Type B pancreatic cell (in vitro differentiated cells): Measurements from ENCODE around the gene ACTR1A. TPM values are rescaled to one million over a fixed set of nuclear protein-coding genes. Genes with fewer than 3 reads are reported as not detected.

Source experiments
- DNase-seq: peaks from one replicate; pipeline ENCODE4 v3.0.0; 2021; ENCODE audit warnings: mixed read lengths; ENCODE audit not compliant: unreplicated experiment; ENCODE audit errors: extremely low spot score
- H3K27ac Mint-ChIP-seq: 2 replicates; pipeline ENCODE4 v1.8.0; 2021; ENCODE audit warnings: mild to moderate bottlenecking, mixed read lengths
- H3K27me3 Mint-ChIP-seq: 2 replicates; pipeline ENCODE4 v1.8.0; 2021; ENCODE audit warnings: mixed read lengths
- H3K36me3 Mint-ChIP-seq: 2 replicates; pipeline ENCODE4 v1.8.0; 2021; ENCODE audit warnings: mixed read lengths
- H3K4me1 Mint-ChIP-seq: one replicate; pipeline ENCODE4 v1.8.0; 2021; ENCODE audit warnings: mixed read lengths; ENCODE audit not compliant: unreplicated experiment
- H3K4me3 Mint-ChIP-seq: 2 replicates; pipeline ENCODE4 v1.8.0; 2021; ENCODE audit warnings: mild to moderate bottlenecking, mixed read lengths
- H3K9me3 Mint-ChIP-seq: 2 replicates; pipeline ENCODE4 v1.8.0; 2021; ENCODE audit warnings: mixed read lengths
- total RNA-seq: library from RNA; stranded (reverse); gene quantifications from 2 replicates; pipeline ENCODE4 v1.2.1, GENCODE V29; 2021; ENCODE audit warnings: low replicate concordance
- TF ChIP-seq, protein P1 (sequence below): fragments of 200-600 bp; sonication (generic); conservative IDR thresholded peaks from 2 replicates; pipeline ENCODE4 v1.5.0; 2021; ENCODE audit warnings: antibody characterized with exemption, mild to moderate bottlenecking

ACTR1A gene
- total RNA-seq, 1 donor from 2014 or later = 95.4 TPM

DNA sequence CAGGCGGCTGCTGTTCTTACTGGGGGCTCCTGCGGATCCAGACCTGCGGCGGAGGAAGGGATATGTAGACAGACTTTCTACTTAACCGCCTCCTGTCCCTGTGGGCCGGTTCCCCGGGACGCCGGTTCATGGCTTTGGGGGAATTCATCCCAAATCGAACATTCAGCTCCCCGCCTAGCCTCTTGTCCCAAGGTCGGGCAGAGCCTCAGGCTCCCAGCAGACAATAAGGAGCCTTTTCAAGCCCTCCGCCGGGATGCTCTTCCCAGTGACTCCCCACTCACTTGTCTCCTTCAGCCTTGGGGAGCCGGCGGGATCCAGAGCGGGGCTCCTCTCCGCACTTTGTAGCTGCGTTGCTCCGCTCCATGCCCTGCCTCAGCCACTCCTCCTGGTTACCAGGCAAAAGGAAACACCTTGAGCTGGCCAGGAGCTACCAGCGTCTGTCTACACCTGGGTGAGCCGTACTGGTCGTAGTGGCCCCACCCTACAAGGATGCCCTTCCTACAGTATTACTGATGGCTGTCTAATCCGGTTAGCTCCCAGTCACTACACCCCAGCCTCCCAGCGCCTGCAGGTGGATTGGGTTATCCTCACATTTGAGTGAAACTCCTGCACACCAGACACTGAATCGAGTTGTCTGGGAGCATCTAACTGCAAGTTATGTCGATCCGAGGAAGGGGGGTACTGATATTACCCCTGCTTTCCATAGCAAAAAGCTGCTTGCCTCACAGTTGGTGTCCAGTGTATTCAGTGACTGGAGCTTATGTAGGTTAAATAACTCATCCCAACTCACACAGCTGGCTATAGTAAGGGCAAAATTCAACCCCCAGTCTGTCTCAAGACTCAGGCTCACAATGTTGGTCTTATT, 51.2 kb downstream of the ACTR1A start, which contains the start of gene C10orf95:
Gene C10orf95 (minus strand): TSS at position 439 of the 865 bp plus-strand sequence. CDS start 450 bp downstream, outside the sequence.
- DNase-seq = no peak
- H3K27me3 Mint-ChIP-seq = no peaks in the 10 kb centered on the region
- H3K9me3 Mint-ChIP-seq = no peaks in the 10 kb centered on the region
- peak within 1 kb of the TSS; percentile 90 for H3K4me3 Mint-ChIP-seq
- H3K27ac Mint-ChIP-seq = peak within 1 kb of the TSS; percentile 88
- peaks cover 12% of the 10 kb centered on the region for H3K4me1 Mint-ChIP-seq
- no peaks in the 10 kb centered on the region for H3K36me3 Mint-ChIP-seq
- TF ChIP-seq, protein P1, sequence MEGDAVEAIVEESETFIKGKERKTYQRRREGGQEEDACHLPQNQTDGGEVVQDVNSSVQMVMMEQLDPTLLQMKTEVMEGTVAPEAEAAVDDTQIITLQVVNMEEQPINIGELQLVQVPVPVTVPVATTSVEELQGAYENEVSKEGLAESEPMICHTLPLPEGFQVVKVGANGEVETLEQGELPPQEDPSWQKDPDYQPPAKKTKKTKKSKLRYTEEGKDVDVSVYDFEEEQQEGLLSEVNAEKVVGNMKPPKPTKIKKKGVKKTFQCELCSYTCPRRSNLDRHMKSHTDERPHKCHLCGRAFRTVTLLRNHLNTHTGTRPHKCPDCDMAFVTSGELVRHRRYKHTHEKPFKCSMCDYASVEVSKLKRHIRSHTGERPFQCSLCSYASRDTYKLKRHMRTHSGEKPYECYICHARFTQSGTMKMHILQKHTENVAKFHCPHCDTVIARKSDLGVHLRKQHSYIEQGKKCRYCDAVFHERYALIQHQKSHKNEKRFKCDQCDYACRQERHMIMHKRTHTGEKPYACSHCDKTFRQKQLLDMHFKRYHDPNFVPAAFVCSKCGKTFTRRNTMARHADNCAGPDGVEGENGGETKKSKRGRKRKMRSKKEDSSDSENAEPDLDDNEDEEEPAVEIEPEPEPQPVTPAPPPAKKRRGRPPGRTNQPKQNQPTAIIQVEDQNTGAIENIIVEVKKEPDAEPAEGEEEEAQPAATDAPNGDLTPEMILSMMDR = no peak

DNA sequence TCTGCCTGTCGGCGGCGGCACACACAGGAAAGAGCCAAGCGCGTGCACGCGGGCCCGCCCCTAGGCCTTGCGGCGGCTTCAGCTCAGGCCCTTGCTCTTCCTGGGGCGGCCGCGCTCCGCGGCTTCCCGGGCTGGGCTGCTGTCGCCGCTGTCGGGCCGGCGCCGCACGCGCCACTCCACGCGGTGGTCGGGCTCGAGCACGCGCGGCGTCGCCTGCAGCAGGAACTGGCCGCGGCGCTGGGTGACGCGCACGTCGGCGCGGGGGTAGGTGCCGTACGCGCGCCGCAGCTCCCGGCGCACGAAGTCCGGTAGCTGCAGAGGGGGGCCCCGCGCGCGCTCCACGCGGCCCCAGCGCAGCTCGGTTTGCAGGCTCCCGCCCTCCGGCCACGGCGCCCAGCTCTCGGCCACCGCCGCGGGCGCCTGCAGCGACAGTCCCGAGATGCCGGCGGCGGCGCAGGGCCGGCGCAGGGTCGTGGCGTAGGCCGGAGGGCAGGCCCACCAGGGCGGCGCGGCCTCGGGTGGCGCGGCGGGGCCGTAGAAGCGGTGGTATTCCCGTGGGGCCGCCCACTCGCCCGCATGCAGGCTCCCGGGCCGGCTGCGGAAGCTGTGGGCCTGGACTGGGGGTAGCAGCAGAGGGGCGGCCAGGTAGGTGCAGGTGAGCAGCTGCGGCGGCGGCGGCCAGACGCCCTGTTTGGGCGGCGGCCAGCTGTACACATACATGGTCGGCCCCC, 52.0 kb downstream of the ACTR1A start:
- peaks cover 12% of the 10 kb centered on the region for H3K4me1 Mint-ChIP-seq
- peak; percentile 89 for DNase-seq
- H3K27ac Mint-ChIP-seq = peak overlapping the region; percentile 95
- peak overlapping the region; percentile 96 for H3K4me3 Mint-ChIP-seq
- H3K36me3 Mint-ChIP-seq = no peaks in the 10 kb centered on the region
- H3K27me3 Mint-ChIP-seq = no peaks in the 10 kb centered on the region
- H3K9me3 Mint-ChIP-seq = no peaks in the 10 kb centered on the region
- TF ChIP-seq, protein P1 = no peak

DNA sequence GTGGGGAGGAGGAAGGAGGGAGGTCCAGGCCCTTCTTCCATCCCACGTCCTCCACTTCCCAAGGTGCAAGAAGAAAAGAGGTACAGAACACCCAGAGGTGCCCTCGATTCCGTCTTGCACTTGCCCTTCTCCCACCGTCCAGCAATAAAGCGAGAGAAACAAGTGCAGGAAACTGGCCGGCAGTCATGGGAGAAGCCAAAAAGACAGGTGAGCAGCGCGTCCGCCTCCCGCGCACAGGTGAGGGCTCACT, 52.5 kb downstream of the ACTR1A start:
- TF ChIP-seq, protein P1 = no peak
- H3K27ac Mint-ChIP-seq = peak overlapping the region; percentile 95
- DNase-seq = no peak
- H3K27me3 Mint-ChIP-seq = no peaks in the 10 kb centered on the region
- H3K36me3 Mint-ChIP-seq = no peaks in the 10 kb centered on the region
- H3K4me3 Mint-ChIP-seq = peak overlapping the region; percentile 96
- peaks cover 12% of the 10 kb centered on the region for H3K4me1 Mint-ChIP-seq
- H3K9me3 Mint-ChIP-seq = no peaks in the 10 kb centered on the region

DNA sequence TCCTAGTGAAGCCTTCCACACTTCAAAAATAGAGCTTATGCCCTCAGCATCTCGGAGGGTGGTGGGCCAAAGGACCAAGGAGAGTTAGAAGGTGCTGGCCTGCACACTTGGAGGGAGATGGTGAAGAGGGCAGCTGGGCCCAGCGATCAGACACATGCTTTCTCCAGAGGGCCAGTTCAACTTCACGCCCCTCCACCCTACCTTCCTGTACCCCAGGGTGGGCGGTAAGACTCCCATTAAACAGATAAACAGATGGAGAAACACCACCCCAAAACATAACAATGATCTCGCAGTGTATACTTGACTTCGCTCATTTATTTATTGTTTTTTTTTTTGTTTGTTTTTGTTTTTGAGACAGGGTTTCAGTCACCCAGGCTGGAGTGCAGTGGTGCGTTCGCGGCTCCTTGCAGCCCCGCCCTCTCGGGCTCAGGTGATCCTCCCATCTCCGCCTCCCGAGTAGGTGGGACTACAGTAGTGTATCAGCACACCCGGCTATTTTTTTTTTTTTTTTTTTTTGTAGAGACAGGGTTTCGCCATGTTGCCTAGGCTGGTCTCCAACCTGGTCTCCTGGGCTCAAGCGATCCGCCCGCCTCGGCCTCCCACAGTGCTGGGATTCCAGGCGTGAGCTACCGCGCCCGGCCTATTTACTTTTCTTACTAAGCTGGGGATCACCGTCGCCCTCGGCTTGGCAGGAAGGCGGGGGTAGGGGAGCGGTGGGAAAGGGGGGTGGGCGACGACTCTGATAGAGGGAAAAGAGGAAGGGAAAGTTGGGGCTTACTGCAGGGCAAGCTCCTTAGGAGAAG, 53.0 kb downstream of the ACTR1A start:
- H3K27ac Mint-ChIP-seq = peak overlapping the region; percentile 95
- DNase-seq = no peak
- H3K4me1 Mint-ChIP-seq = peaks cover 12% of the 10 kb centered on the region
- no peaks in the 10 kb centered on the region for H3K27me3 Mint-ChIP-seq
- H3K36me3 Mint-ChIP-seq = no peaks in the 10 kb centered on the region
- peak overlapping the region; percentile 96 for H3K4me3 Mint-ChIP-seq
- TF ChIP-seq, protein P1 = no peak
- H3K9me3 Mint-ChIP-seq = no peaks in the 10 kb centered on the region

DNA sequence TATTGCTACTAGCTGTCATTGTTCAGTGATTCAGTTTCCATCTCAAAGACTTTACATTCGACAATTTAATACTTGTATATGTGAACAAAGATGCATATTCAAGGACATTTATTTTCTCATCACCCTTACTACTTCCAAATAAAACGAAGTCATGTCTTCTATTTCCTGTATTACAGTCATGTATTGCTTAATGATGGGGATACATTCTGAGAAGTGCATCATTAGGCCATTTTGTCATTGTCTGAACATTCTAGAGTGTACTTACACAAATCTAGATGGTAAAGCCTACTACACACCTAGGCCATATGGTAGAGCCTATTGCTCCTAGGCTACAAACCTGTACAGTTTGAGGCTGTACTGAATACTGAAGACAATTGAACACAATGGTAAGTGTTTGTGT, 57.7 kb downstream of the ACTR1A start:
- H3K4me1 Mint-ChIP-seq = peaks cover 8% of the 10 kb centered on the region
- no peaks in the 10 kb centered on the region for H3K9me3 Mint-ChIP-seq
- no peak for DNase-seq
- TF ChIP-seq, protein P1 = no peak
- H3K27me3 Mint-ChIP-seq = peaks cover 3% of the 10 kb centered on the region
- H3K27ac Mint-ChIP-seq = no peak overlapping the region
- no peaks in the 10 kb centered on the region for H3K36me3 Mint-ChIP-seq
- no peak overlapping the region for H3K4me3 Mint-ChIP-seq
